Muscle of leg (tissue), 11 donors: ENCODE measurements around the gene COQ10A. TPM values are rescaled to one million over a fixed set of nuclear protein-coding genes. Genes with fewer than 3 reads are reported as not detected.

Experiments used
- DNase-seq: peaks from one replicate; pipeline ENCODE4 v3.0.0; 2013
- H3K27ac ChIP-seq: one replicate; pipeline ENCODE4 v1.5.1; 2013; ENCODE audit warnings: mild to moderate bottlenecking, low read length, control low read depth
- H3K27me3 ChIP-seq: one replicate; pipeline ENCODE4 v1.6.1; 2013; ENCODE audit warnings: low read length; ENCODE audit not compliant: control insufficient read depth, insufficient read depth
- H3K36me3 ChIP-seq: one replicate; pipeline ENCODE4 v1.6.1; 2013; ENCODE audit warnings: low read length; ENCODE audit not compliant: control insufficient read depth, insufficient read depth
- H3K4me1 ChIP-seq: one replicate; pipeline ENCODE4 v1.6.1; 2013; ENCODE audit warnings: low read length; ENCODE audit not compliant: control insufficient read depth, insufficient read depth
- H3K4me3 ChIP-seq: one replicate; pipeline ENCODE4 v1.5.1; 2013; ENCODE audit warnings: low read length, control low read depth
- H3K9me3 ChIP-seq: replicated peaks from 2 replicates; pipeline ENCODE4 v1.6.1; 2013; ENCODE audit warnings: low read depth, low read length; ENCODE audit not compliant: control insufficient read depth
- WGBS: methylation state at CpG from one replicate; pipeline ENCODE4 v1.1.5; 2013; ENCODE audit warnings: missing lambda C conversion rate; ENCODE audit not compliant: insufficient coverage; 5-methylcytosine and 5-hydroxymethylcytosine counted together
- polyA plus RNA-seq, 8 donors: library from polyadenylated mRNA; unstranded; fragments of 120-200 nt; gene quantifications; one replicate each; pipeline versions ENCODE4 v1.2.1 to v1.2.3, GENCODE V29; 2013; ENCODE audit warnings: inconsistent platforms in 1 of 8, low replicate concordance in 1 of 8; ENCODE audit not compliant: insufficient read length in 8 of 8, insufficient read depth in 1 of 8
- total RNA-seq: library from RNA; stranded (reverse); fragments of 120-200 nt; gene quantifications from one replicate; pipeline ENCODE4 v1.2.4, GENCODE V29; 2013

The COQ10A gene
- total and polyA plus RNA-seq, 9 donors = 13.4 to 34.4 (median 18.9) TPM

- 60% methylated on average over 1 of the region's 3 CpGs for WGBS
- Histone ChIP-seq H3K4me3 (no peak overlapping the region), H3K27me3 (no peaks in the 10 kb centered on the region), H3K4me1 (no peaks in the 10 kb centered on the region), H3K27ac (no peak overlapping the region), H3K36me3 (peaks cover 37% of the 10 kb centered on the region), H3K9me3 (no peaks in the 10 kb centered on the region)
- no peak for DNase-seq
These were observed 22.1 kb downstream of the COQ10A start for GRCh38 chr12:56288705-56289387.

DNA sequence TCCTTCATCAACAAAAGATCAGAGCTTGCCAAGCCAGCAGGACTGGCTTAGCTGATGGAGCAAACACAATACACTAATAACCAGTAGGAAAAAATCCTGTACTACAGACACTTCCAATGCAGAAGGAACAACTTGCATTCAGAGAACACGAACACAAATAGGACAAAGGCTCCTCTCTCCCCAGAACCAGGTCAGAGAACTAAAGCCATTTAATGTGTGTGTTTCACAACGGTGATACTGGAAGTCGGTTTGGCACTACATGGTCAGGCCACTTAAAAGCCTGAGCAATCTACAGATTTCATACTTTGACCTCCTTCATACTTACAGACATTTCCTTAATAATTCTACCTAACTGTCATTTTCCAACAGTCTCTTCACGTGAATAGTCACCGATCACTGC, 27.1 kb downstream of the COQ10A start:
- Histone ChIP-seq H3K4me1 (peaks cover 6% of the 10 kb centered on the region), H3K27me3 (no peaks in the 10 kb centered on the region), H3K9me3 (no peaks in the 10 kb centered on the region), H3K27ac (no peak overlapping the region), H3K36me3 (peaks cover 39% of the 10 kb centered on the region), H3K4me3 (no peak overlapping the region)
- 88% methylated on average over 4 of the region's 5 CpGs for WGBS
- no peak for DNase-seq

GRCh38 chr12:56296295-56296694, 29.6 kb downstream of the COQ10A start:
- 33% methylated on average over 1 of the region's 5 CpGs for WGBS
- Histone ChIP-seq H3K4me1 (peaks cover 19% of the 10 kb centered on the region), H3K9me3 (no peaks in the 10 kb centered on the region), H3K27ac (no peak overlapping the region), H3K36me3 (peaks cover 35% of the 10 kb centered on the region), H3K27me3 (no peaks in the 10 kb centered on the region), H3K4me3 (no peak overlapping the region)
- no peak for DNase-seq

- no peaks in the 10 kb centered on the region for H3K9me3 ChIP-seq
- H3K4me3 ChIP-seq = no peak overlapping the region
- H3K4me1 ChIP-seq = peaks cover 23% of the 10 kb centered on the region
- peaks cover 33% of the 10 kb centered on the region for H3K36me3 ChIP-seq
- DNase-seq = no peak
- H3K27ac ChIP-seq = no peak overlapping the region
- H3K27me3 ChIP-seq = no peaks in the 10 kb centered on the region
- WGBS = 90% methylated on average over 4 of the region's 8 CpGs
These were observed 30.7 kb downstream of the COQ10A start for GRCh38 chr12:56297400-56297799.

GRCh38 chr12:56298828-56299227, 32.1 kb downstream of the COQ10A start:
- no CpG with 5 or more reads among the region's 5 CpGs for WGBS
- Histone ChIP-seq H3K27ac (peak overlapping the region; percentile 98), H3K4me3 (peak overlapping the region; percentile 77), H3K4me1 (peaks cover 23% of the 10 kb centered on the region), H3K27me3 (no peaks in the 10 kb centered on the region), H3K9me3 (no peaks in the 10 kb centered on the region), H3K36me3 (peaks cover 33% of the 10 kb centered on the region)
- no peak for DNase-seq

- DNase-seq = no peak
- H3K27ac ChIP-seq = peak overlapping the region; percentile 98
- peaks cover 23% of the 10 kb centered on the region for H3K4me1 ChIP-seq
- 2% methylated on average over 9 of the region's 10 CpGs for WGBS
- peaks cover 38% of the 10 kb centered on the region for H3K36me3 ChIP-seq
- H3K4me3 ChIP-seq = peak overlapping the region; percentile 77
- no peaks in the 10 kb centered on the region for H3K27me3 ChIP-seq
- H3K9me3 ChIP-seq = no peaks in the 10 kb centered on the region
These were observed 32.6 kb downstream of the COQ10A start for GRCh38 chr12:56299308-56299852.

DNA sequence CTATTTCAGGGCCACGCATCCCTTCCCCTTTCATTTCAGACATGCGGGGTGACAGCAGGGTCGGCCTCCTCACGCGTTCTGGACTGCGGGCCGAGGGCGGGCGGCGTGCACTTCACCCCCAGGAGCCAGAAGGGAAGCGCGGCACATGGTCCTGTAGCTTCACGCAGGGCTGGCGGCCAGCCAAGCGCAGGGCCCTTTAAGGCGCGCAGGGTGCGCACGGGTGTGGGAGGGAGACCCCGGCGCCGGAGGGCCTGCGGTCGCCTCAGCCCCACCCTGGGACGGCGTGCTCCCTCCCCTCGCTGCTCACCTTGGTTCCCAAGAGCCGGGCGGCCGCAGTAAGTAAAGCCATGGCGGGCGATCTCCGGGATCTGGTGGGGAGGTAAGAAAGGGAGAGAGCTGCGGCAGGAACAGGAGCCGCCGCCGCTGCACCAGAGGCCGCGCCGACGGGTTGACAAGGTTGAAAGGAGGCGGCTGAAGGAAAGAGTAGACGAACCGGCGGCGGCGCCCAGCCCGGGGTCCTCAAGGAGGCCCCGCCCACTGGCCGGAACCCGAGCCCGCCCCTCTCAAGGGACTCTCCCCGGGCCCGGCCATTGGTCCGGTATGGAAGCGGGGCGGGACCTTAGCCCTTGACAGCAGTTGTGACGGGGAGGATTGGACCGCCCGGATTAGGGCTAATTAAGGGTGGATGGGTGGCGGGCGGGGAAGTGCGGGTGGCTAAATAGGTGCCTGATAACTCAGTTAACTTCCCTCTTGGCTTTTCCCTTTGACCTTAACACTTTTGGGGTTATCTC, 33.3 kb downstream of the COQ10A start, which contains the start of gene CS:
TSS of gene CS (minus strand) at position 478 of the 791 bp plus-strand sequence. CDS start at position 349, 129 bp downstream.
- Histone ChIP-seq H3K36me3 (peaks cover 36% of the 10 kb centered on the region), H3K27me3 (no peaks in the 10 kb centered on the region), H3K27ac (peak within 1 kb of the TSS; percentile 98), H3K9me3 (no peaks in the 10 kb centered on the region), H3K4me1 (peaks cover 23% of the 10 kb centered on the region), H3K4me3 (peak within 1 kb of the TSS; percentile 77)
- WGBS = under 1% methylated on average over 56 of the region's 63 CpGs
- peak; percentile 99 for DNase-seq

DNA sequence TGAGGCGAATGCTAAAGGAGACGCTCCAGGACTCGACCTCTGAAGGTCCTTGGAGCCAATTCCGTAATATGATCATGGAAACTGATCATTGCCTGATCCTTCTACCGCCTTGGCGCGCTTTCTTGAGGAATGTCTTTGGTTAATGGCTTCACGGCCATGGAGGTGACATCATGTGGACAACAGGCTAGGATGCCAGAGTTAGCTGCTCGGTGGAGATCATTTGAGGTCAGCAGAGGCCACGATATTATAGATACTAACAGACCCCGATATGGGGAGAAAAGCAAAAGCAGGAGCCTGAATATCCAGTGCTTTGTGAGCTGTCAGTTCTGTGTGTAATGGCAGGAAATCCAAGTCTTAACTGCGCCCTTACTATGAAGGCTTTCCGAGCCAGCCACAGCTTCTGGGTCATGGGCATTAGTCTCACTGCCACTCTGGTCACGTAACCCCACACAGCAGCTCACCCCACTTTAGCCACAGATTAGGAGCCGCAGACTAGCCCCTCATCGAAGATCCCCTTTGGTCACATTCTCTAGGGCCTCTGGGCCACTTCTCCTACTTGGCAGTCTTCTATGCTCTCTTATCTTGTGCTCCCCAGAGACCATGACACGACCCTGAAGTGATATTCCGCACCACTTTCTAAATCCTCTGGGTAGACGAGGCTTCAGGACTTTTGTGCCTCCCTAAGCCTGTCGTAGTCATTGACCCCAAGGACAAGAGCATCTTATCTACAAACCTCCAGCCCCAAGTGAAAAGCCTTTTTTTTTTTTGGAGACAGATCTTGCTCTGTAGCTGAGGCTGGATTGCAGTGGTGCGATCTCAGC, 34.1 kb downstream of the COQ10A start:
- peaks cover 23% of the 10 kb centered on the region for H3K4me1 ChIP-seq

GRCh38 chr12:56304276-56304675, 37.5 kb downstream of the COQ10A start:
- no peaks in the 10 kb centered on the region for H3K27me3 ChIP-seq
- peaks cover 13% of the 10 kb centered on the region for H3K4me1 ChIP-seq
- no CpG with 5 or more reads among the region's 3 CpGs for WGBS
- no peak for DNase-seq
- peaks cover 35% of the 10 kb centered on the region for H3K36me3 ChIP-seq
- H3K9me3 ChIP-seq = no peaks in the 10 kb centered on the region
- H3K4me3 ChIP-seq = no peak overlapping the region
- H3K27ac ChIP-seq = no peak overlapping the region

More for the DNA sequence above, 34.1 kb downstream of the COQ10A start:
- peak overlapping the region; percentile 77 for H3K4me3 ChIP-seq
- DNase-seq = peak; percentile 22
- H3K36me3 ChIP-seq = peaks cover 36% of the 10 kb centered on the region
- no peaks in the 10 kb centered on the region for H3K27me3 ChIP-seq
- no peaks in the 10 kb centered on the region for H3K9me3 ChIP-seq
- WGBS = 40% methylated on average over 16 of the region's 21 CpGs
- H3K27ac ChIP-seq = peak overlapping the region; percentile 98
